GM19023 (cell line): Measurements from ENCODE around the gene ST6GAL2.

Experiments
- ATAC-seq: cut with Tn5 transposase; IDR thresholded peaks from one replicate; pipeline ENCODE4 v1.9.1; 2021; ENCODE audit warnings: mild to moderate bottlenecking, moderate library complexity; ENCODE audit not compliant: unreplicated experiment

ST6GAL2 gene

GRCh38 chr2:106758901-106759497 is 127.0 kb downstream of the ST6GAL2 start:
- ATAC-seq, result no peak
